HEK293 (cell line): ENCODE data around the gene IBA57.

Experiments
- KLF9 ChIP-seq: fragments of 450-650 bp; formaldehyde crosslinking; IDR thresholded peaks from 2 replicates; pipeline ENCODE4 v1.5.1; 2016; ENCODE audit warnings: missing biosample characterization, missing genetic modification characterization, low read depth
- PBX3 ChIP-seq: sonication (generic); formaldehyde crosslinking; IDR thresholded peaks from 2 replicates; pipeline ENCODE4 v1.8.1; 2022; ENCODE audit warnings: mild to moderate bottlenecking, moderate library complexity, missing genetic modification reagents
- SALL2 ChIP-seq: fragments of 450-650 bp; formaldehyde crosslinking; IDR thresholded peaks from 2 replicates; pipeline ENCODE4 v1.5.0; 2017; ENCODE audit warnings: missing biosample characterization, mild to moderate bottlenecking, missing genetic modification characterization, borderline replicate concordance
- ZFP37 ChIP-seq: fragments of 450-650 bp; formaldehyde crosslinking; IDR thresholded peaks from 2 replicates; pipeline ENCODE4 v1.5.1; 2016; ENCODE audit warnings: missing biosample characterization, missing genetic modification characterization
- ZNF10 ChIP-seq: fragments of 450-650 bp; formaldehyde crosslinking; IDR thresholded peaks from 2 replicates; pipeline ENCODE4 v1.5.1; 2017; ENCODE audit warnings: missing biosample characterization, missing genetic modification characterization
- ZNF184 ChIP-seq: fragments of 450-650 bp; IDR thresholded peaks from 2 replicates; pipeline ENCODE4 v1.5.1; 2018; ENCODE audit warnings: missing biosample characterization, mild to moderate bottlenecking, missing genetic modification characterization
- ZNF19 ChIP-seq: fragments of 450-650 bp; formaldehyde crosslinking; IDR thresholded peaks from 2 replicates; pipeline ENCODE4; 2016; ENCODE audit warnings: missing biosample characterization, missing genetic modification characterization, low read depth
- ZNF23 ChIP-seq: fragments of 450-650 bp; formaldehyde crosslinking; IDR thresholded peaks from 2 replicates; pipeline ENCODE4 v1.5.1; 2016; ENCODE audit warnings: missing biosample characterization, missing genetic modification characterization, borderline replicate concordance
- ZNF366 ChIP-seq: fragments of 450-650 bp; formaldehyde crosslinking; conservative IDR thresholded peaks from 2 replicates; pipeline ENCODE4 v1.5.1; 2016; ENCODE audit warnings: missing biosample characterization, missing genetic modification characterization
- ZNF37A ChIP-seq: fragments of 450-650 bp; IDR thresholded peaks from 2 replicates; pipeline ENCODE4 v1.5.1; 2018; ENCODE audit warnings: missing biosample characterization, missing genetic modification characterization
- ZNF473 ChIP-seq: fragments of 450-650 bp; formaldehyde crosslinking; IDR thresholded peaks from 2 replicates; pipeline ENCODE4 v1.5.1; 2017; ENCODE audit warnings: missing biosample characterization, missing genetic modification characterization
- ZNF510 ChIP-seq: fragments of 450-650 bp; formaldehyde crosslinking; IDR thresholded peaks from 2 replicates; pipeline ENCODE4 v1.5.1; 2018; ENCODE audit warnings: mild to moderate bottlenecking, missing genetic modification characterization, missing biosample characterization; ENCODE audit not compliant: insufficient replicate concordance
- ZNF521 ChIP-seq: fragments of 450-650 bp; formaldehyde crosslinking; IDR thresholded peaks from 2 replicates; pipeline ENCODE4 v1.5.1; 2017; ENCODE audit warnings: missing biosample characterization, mild to moderate bottlenecking, missing genetic modification characterization
- ZNF530 ChIP-seq: fragments of 450-650 bp; formaldehyde crosslinking; IDR thresholded peaks from 2 replicates; pipeline ENCODE4 v1.5.1; 2016; ENCODE audit warnings: low read depth, missing biosample characterization, missing genetic modification characterization
- ZNF561 ChIP-seq: fragments of 450-650 bp; IDR thresholded peaks from 2 replicates; pipeline ENCODE4 v1.5.1; 2018; ENCODE audit warnings: missing biosample characterization, missing genetic modification characterization, borderline replicate concordance
- ZNF692 ChIP-seq: fragments of 450-650 bp; formaldehyde crosslinking; IDR thresholded peaks from 2 replicates; pipeline ENCODE4 v1.5.1; 2016; ENCODE audit warnings: missing biosample characterization, missing genetic modification characterization
- ZNF76 ChIP-seq: fragments of 450-650 bp; formaldehyde crosslinking; IDR thresholded peaks from 2 replicates; pipeline ENCODE4; 2016; ENCODE audit warnings: low read depth, missing biosample characterization, missing genetic modification characterization, borderline replicate concordance
- ZSCAN18 ChIP-seq: fragments of 450-650 bp; formaldehyde crosslinking; IDR thresholded peaks from 2 replicates; pipeline ENCODE4 v1.5.1; 2016; ENCODE audit warnings: missing biosample characterization, missing genetic modification characterization
- TF ChIP-seq, protein P1 (sequence below): fragments of 450-650 bp; formaldehyde crosslinking; IDR thresholded peaks from 2 replicates; pipeline ENCODE4 v1.5.1; 2016; ENCODE audit warnings: missing biosample characterization, missing genetic modification characterization
- TF ChIP-seq, protein P2 (sequence below): fragments of 450-650 bp; formaldehyde crosslinking; IDR thresholded peaks from 2 replicates; pipeline ENCODE4 v1.5.1; 2016; ENCODE audit warnings: missing biosample characterization, missing genetic modification characterization
- TF ChIP-seq, protein P3 (sequence below): IDR thresholded peaks from 2 replicates; pipeline ENCODE4 v1.6.1; 2011; ENCODE audit warnings: mild to moderate bottlenecking, low read depth, low read length, borderline replicate concordance
- TF ChIP-seq, protein P4 (sequence below): fragments of 450-650 bp; formaldehyde crosslinking; IDR thresholded peaks from 2 replicates; pipeline ENCODE4 v1.5.1; 2016; ENCODE audit warnings: missing biosample characterization, missing genetic modification characterization
- TF ChIP-seq, protein P5 (sequence below): fragments of 450-650 bp; formaldehyde crosslinking; IDR thresholded peaks from 2 replicates; pipeline ENCODE4 v1.5.1; 2016; ENCODE audit warnings: missing biosample characterization, missing genetic modification characterization

IBA57 gene

GRCh38 chr1:228139931-228140723 is 25.5 kb upstream of the IBA57 start, which contains the start of gene GUK1 (continued):
- TF ChIP-seq ZNF184 (tag by site-specific recombination) (peak; percentile 58; the same call in 1 of the 2 replicates), KLF9 (tag by site-specific recombination) (peak; percentile 97), ZNF37A (tag by site-specific recombination) (no peak), ZSCAN18 (tag by site-specific recombination) (peak; percentile 49; the same call in 1 of the 2 replicates), ZNF23 (tag by site-specific recombination) (no peak), ZNF692 (tag by site-specific recombination) (peak; percentile 99), ZNF510 (tag by site-specific recombination) (no peak), ZNF366 (tag by site-specific recombination) (0 out of 2 replicates have a peak, but pooled peaks have one; percentile 34), SALL2 (tag by site-specific recombination) (no peak), ZNF19 (tag by site-specific recombination) (no peak), ZNF521 (tag by site-specific recombination) (no peak), ZNF530 (tag by site-specific recombination) (no peak), ZFP37 (no peak), ZNF473 (tag by site-specific recombination) (no peak), ZNF76 (tag by site-specific recombination) (peak; percentile 75; the same call in 1 of the 2 replicates), ZNF10 (peak; percentile 74; the same call in 1 of the 2 replicates), ZNF561 (tag by site-specific recombination) (peak; percentile 95), PBX3 (CRISPR knock-in tag) (no peak)
- TF ChIP-seq, protein P1, sequence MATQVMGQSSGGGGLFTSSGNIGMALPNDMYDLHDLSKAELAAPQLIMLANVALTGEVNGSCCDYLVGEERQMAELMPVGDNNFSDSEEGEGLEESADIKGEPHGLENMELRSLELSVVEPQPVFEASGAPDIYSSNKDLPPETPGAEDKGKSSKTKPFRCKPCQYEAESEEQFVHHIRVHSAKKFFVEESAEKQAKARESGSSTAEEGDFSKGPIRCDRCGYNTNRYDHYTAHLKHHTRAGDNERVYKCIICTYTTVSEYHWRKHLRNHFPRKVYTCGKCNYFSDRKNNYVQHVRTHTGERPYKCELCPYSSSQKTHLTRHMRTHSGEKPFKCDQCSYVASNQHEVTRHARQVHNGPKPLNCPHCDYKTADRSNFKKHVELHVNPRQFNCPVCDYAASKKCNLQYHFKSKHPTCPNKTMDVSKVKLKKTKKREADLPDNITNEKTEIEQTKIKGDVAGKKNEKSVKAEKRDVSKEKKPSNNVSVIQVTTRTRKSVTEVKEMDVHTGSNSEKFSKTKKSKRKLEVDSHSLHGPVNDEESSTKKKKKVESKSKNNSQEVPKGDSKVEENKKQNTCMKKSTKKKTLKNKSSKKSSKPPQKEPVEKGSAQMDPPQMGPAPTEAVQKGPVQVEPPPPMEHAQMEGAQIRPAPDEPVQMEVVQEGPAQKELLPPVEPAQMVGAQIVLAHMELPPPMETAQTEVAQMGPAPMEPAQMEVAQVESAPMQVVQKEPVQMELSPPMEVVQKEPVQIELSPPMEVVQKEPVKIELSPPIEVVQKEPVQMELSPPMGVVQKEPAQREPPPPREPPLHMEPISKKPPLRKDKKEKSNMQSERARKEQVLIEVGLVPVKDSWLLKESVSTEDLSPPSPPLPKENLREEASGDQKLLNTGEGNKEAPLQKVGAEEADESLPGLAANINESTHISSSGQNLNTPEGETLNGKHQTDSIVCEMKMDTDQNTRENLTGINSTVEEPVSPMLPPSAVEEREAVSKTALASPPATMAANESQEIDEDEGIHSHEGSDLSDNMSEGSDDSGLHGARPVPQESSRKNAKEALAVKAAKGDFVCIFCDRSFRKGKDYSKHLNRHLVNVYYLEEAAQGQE (tag by site-specific recombination), result peak; percentile 52; the same call in 1 of the 2 replicates
- TF ChIP-seq, protein P2, sequence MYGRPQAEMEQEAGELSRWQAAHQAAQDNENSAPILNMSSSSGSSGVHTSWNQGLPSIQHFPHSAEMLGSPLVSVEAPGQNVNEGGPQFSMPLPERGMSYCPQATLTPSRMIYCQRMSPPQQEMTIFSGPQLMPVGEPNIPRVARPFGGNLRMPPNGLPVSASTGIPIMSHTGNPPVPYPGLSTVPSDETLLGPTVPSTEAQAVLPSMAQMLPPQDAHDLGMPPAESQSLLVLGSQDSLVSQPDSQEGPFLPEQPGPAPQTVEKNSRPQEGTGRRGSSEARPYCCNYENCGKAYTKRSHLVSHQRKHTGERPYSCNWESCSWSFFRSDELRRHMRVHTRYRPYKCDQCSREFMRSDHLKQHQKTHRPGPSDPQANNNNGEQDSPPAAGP (tag by site-specific recombination), result peak; percentile 94
- TF ChIP-seq, protein P3, sequence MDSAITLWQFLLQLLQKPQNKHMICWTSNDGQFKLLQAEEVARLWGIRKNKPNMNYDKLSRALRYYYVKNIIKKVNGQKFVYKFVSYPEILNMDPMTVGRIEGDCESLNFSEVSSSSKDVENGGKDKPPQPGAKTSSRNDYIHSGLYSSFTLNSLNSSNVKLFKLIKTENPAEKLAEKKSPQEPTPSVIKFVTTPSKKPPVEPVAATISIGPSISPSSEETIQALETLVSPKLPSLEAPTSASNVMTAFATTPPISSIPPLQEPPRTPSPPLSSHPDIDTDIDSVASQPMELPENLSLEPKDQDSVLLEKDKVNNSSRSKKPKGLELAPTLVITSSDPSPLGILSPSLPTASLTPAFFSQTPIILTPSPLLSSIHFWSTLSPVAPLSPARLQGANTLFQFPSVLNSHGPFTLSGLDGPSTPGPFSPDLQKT, result no peak; the same call in 1 of the 2 replicates
- TF ChIP-seq, protein P4, sequence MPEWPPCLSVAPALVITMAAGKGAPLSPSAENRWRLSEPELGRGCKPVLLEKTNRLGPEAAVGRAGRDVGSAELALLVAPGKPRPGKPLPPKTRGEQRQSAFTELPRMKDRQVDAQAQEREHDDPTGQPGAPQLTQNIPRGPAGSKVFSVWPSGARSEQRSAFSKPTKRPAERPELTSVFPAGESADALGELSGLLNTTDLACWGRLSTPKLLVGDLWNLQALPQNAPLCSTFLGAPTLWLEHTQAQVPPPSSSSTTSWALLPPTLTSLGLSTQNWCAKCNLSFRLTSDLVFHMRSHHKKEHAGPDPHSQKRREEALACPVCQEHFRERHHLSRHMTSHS (tag by site-specific recombination), result no peak
- TF ChIP-seq, protein P5, sequence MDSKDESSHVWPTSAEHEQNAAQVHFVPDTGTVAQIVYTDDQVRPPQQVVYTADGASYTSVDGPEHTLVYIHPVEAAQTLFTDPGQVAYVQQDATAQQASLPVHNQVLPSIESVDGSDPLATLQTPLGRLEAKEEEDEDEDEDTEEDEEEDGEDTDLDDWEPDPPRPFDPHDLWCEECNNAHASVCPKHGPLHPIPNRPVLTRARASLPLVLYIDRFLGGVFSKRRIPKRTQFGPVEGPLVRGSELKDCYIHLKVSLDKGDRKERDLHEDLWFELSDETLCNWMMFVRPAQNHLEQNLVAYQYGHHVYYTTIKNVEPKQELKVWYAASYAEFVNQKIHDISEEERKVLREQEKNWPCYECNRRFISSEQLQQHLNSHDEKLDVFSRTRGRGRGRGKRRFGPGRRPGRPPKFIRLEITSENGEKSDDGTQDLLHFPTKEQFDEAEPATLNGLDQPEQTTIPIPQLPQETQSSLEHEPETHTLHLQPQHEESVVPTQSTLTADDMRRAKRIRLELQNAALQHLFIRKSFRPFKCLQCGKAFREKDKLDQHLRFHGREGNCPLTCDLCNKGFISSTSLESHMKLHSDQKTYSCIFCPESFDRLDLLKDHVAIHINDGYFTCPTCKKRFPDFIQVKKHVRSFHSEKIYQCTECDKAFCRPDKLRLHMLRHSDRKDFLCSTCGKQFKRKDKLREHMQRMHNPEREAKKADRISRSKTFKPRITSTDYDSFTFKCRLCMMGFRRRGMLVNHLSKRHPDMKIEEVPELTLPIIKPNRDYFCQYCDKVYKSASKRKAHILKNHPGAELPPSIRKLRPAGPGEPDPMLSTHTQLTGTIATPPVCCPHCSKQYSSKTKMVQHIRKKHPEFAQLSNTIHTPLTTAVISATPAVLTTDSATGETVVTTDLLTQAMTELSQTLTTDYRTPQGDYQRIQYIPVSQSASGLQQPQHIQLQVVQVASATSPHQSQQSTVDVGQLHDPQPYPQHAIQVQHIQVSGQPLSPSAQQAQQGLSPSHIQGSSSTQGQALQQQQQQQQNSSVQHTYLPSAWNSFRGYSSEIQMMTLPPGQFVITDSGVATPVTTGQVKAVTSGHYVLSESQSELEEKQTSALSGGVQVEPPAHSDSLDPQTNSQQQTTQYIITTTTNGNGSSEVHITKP (tag by site-specific recombination), result peak; percentile 74
